HUES48 (cell line): ENCODE measurements around the gene HDAC4.

Experiments used
- H3K27ac ChIP-seq: one replicate; pipeline ENCODE4 v1.7.0; 2013; ENCODE audit warnings: low read depth, low read length, inconsistent platforms
- H3K27me3 ChIP-seq: 2 replicates; pipeline ENCODE4 v1.6.1; 2013; ENCODE audit warnings: mild to moderate bottlenecking, low read length; ENCODE audit not compliant: control insufficient read depth, insufficient read depth
- H3K36me3 ChIP-seq: 2 replicates; pipeline ENCODE4 v1.6.1; 2013; ENCODE audit warnings: low read length; ENCODE audit not compliant: control insufficient read depth, insufficient read depth
- H3K4me1 ChIP-seq: 2 replicates; pipeline ENCODE4 v1.6.1; 2013; ENCODE audit warnings: mild to moderate bottlenecking, low read length; ENCODE audit not compliant: control insufficient read depth, insufficient read depth
- H3K4me3 ChIP-seq: 2 replicates; pipeline ENCODE4 v1.5.1; 2013; ENCODE audit warnings: mild to moderate bottlenecking, low read depth, low read length
- H3K9ac ChIP-seq: 2 replicates; pipeline ENCODE4 v1.6.1; 2013; ENCODE audit warnings: mild to moderate bottlenecking, low read depth, low read length, moderate library complexity
- H3K9me3 ChIP-seq: 2 replicates; pipeline ENCODE4 v1.6.1; 2013; ENCODE audit warnings: low read length; ENCODE audit not compliant: control insufficient read depth, insufficient read depth

HDAC4 gene

GRCh38 chr2:239255628-239256349 lies 145.0 kb downstream of the HDAC4 start:
- no peaks in the 10 kb centered on the region for H3K9me3 ChIP-seq
- H3K9ac ChIP-seq, result no peak overlapping the region
- H3K36me3 ChIP-seq, result no peaks in the 10 kb centered on the region
- peaks cover 24% of the 10 kb centered on the region for H3K4me1 ChIP-seq
- no peak overlapping the region for H3K27ac ChIP-seq
- no peak overlapping the region for H3K4me3 ChIP-seq
- H3K27me3 ChIP-seq, result no peaks in the 10 kb centered on the region

- no peaks in the 10 kb centered on the region for H3K27me3 ChIP-seq
- H3K9ac ChIP-seq, result no peak overlapping the region
- peaks cover 24% of the 10 kb centered on the region for H3K4me1 ChIP-seq
- H3K36me3 ChIP-seq, result no peaks in the 10 kb centered on the region
- H3K4me3 ChIP-seq, result no peak overlapping the region
- no peaks in the 10 kb centered on the region for H3K9me3 ChIP-seq
- H3K27ac ChIP-seq, result no peak overlapping the region
Measured at GRCh38 chr2:239255218-239255617, 145.6 kb downstream of the HDAC4 start.

- peaks cover 24% of the 10 kb centered on the region for H3K4me1 ChIP-seq
- no peaks in the 10 kb centered on the region for H3K36me3 ChIP-seq
- no peaks in the 10 kb centered on the region for H3K9me3 ChIP-seq
- H3K27ac ChIP-seq, result peak overlapping the region; percentile 26
- no peak overlapping the region for H3K9ac ChIP-seq
- H3K27me3 ChIP-seq, result no peaks in the 10 kb centered on the region
- no peak overlapping the region for H3K4me3 ChIP-seq
Measured at GRCh38 chr2:239253701-239254436, 147.0 kb downstream of the HDAC4 start.

- H3K9me3 ChIP-seq, result no peaks in the 10 kb centered on the region
- peaks cover 24% of the 10 kb centered on the region for H3K4me1 ChIP-seq
- H3K27ac ChIP-seq, result no peak overlapping the region
- no peaks in the 10 kb centered on the region for H3K36me3 ChIP-seq
- no peak overlapping the region for H3K9ac ChIP-seq
- H3K4me3 ChIP-seq, result no peak overlapping the region
- H3K27me3 ChIP-seq, result no peaks in the 10 kb centered on the region
Measured at GRCh38 chr2:239253264-239253663, 147.6 kb downstream of the HDAC4 start.

- H3K4me3 ChIP-seq, result no peak overlapping the region
- H3K4me1 ChIP-seq, result peaks cover 24% of the 10 kb centered on the region
- no peaks in the 10 kb centered on the region for H3K36me3 ChIP-seq
- no peak overlapping the region for H3K27ac ChIP-seq
- no peaks in the 10 kb centered on the region for H3K27me3 ChIP-seq
- H3K9me3 ChIP-seq, result no peaks in the 10 kb centered on the region
- H3K9ac ChIP-seq, result no peak overlapping the region
Measured at GRCh38 chr2:239252801-239253200, 148.0 kb downstream of the HDAC4 start.

- Histone ChIP-seq H3K36me3 (no peaks in the 10 kb centered on the region), H3K27ac (no peak overlapping the region), H3K4me1 (peaks cover 24% of the 10 kb centered on the region), H3K4me3 (no peak overlapping the region), H3K27me3 (no peaks in the 10 kb centered on the region), H3K9ac (no peak overlapping the region), H3K9me3 (no peaks in the 10 kb centered on the region)
Measured at GRCh38 chr2:239252393-239252792, 148.4 kb downstream of the HDAC4 start.

- no peak overlapping the region for H3K4me3 ChIP-seq
- H3K4me1 ChIP-seq, result peaks cover 27% of the 10 kb centered on the region
- H3K27ac ChIP-seq, result no peak overlapping the region
- H3K27me3 ChIP-seq, result no peaks in the 10 kb centered on the region
- H3K36me3 ChIP-seq, result no peaks in the 10 kb centered on the region
- H3K9me3 ChIP-seq, result no peaks in the 10 kb centered on the region
- H3K9ac ChIP-seq, result no peak overlapping the region
Measured at GRCh38 chr2:239251971-239252370, 148.8 kb downstream of the HDAC4 start.

GRCh38 chr2:239250216-239251081 lies 150.4 kb downstream of the HDAC4 start:
- Histone ChIP-seq H3K4me1 (peaks cover 30% of the 10 kb centered on the region), H3K4me3 (no peak overlapping the region), H3K36me3 (no peaks in the 10 kb centered on the region), H3K27ac (no peak overlapping the region), H3K9me3 (no peaks in the 10 kb centered on the region), H3K27me3 (no peaks in the 10 kb centered on the region), H3K9ac (no peak overlapping the region)

- Histone ChIP-seq H3K36me3 (no peaks in the 10 kb centered on the region), H3K9me3 (no peaks in the 10 kb centered on the region), H3K9ac (no peak overlapping the region), H3K27ac (no peak overlapping the region), H3K27me3 (no peaks in the 10 kb centered on the region), H3K4me1 (peaks cover 27% of the 10 kb centered on the region), H3K4me3 (no peak overlapping the region)
Measured at GRCh38 chr2:239249776-239250175, 151.0 kb downstream of the HDAC4 start.

- Histone ChIP-seq H3K27ac (no peak overlapping the region), H3K4me1 (peaks cover 20% of the 10 kb centered on the region), H3K9me3 (no peaks in the 10 kb centered on the region), H3K9ac (no peak overlapping the region), H3K36me3 (no peaks in the 10 kb centered on the region), H3K4me3 (no peak overlapping the region), H3K27me3 (no peaks in the 10 kb centered on the region)
Measured at GRCh38 chr2:239249048-239249447, 151.8 kb downstream of the HDAC4 start.
